ENCODE data around the gene TMCC3.
A peak's percentile ranks its signal among the peaks of the same experiment; 100 is the strongest.
"Not testable (repeated sequence)": the region's sequence is repeated elsewhere in the genome, so short reads cannot be mapped to it uniquely, and the experiment has no call there.

TMCC3 gene

DNA sequence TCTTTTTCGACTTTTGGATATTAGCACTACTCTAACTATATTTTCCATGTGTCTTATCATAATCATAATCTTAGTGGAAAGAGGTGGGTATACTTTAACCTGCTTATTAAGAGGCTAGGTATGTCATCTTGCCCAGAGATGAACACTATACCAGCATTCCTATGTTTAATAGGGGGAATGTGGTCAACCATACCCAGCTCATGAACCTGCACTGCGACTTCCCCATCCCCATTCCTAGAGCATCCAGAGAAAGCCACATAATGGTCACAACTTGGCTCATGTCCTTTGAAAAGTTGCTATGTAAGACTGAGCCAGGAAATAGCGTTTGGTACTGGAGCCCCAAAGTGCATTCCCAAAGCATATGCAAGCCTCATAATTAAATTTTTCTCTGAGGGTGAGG is 55.2 kb downstream of the TMCC3 start:
- no peak for DNase-seq

DNA sequence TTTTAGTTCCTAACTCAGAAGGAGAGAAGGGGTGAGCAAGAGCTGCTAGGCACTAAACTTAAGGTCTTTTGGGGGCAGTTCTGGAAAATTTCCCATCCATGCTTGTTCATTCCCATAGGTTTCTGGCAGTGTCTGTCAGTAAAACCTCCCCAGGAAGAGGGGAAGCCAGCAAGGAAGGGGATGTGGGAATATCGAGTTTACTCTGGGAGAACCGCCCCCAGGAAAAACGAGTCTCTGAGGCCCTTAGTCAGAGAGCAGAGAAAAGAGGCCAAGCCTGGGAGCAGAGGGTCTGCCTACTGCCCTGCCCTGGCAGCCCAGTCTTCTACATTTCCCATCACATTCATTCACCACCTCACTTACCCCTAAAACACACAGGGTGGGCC is 55.9 kb downstream of the TMCC3 start:
- DNase-seq: no peak

DNA sequence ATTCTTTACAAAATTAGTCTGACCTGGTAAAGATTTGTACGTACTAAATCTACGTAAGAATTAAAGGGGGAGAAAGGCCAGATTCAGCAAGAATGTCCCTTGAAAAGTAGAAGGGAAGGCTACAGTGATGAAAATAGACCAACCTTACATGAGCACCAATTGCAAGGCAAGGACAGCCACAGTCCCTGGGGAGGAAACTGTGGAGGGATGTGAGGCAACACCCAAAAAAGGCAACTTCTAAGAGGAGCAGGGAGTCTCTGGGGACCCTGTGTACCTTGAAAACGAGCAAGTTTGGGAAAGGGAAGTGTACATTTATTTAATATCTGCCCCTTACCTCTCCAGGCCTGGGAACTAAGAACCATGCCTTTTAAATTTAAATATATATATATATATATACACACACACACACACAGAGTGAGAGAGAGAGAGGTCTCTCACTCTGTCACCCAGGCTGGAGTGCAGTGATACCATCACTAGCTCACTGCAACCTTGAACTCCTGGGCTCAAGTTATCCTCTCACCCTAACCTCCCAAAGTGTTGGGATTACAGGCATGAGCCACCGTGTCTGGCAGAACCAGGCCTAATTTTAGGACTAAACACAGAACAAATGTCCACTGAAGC is 56.4 kb downstream of the TMCC3 start:
- DNase-seq: no peak

DNA sequence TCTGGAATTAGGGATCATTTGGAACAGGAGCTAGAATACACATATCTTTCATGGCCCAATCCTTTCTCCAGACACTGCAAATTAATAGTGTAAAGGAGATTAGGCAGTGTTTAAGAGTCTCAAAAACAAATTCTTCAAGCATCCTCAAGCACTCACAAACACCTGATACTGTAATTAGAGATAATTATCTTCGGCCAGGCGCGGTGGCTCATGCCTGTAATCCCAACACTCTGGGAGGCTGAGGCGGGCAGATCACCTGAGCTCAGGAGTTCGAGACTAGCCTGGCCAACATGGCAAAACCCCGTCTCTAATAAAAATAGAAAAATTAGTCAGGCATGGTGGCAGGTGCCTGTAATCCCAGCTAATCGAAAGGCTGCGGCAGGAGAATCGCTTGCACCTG is 57.6 kb downstream of the TMCC3 start:
- DNase-seq: not testable (repeated sequence)

DNA sequence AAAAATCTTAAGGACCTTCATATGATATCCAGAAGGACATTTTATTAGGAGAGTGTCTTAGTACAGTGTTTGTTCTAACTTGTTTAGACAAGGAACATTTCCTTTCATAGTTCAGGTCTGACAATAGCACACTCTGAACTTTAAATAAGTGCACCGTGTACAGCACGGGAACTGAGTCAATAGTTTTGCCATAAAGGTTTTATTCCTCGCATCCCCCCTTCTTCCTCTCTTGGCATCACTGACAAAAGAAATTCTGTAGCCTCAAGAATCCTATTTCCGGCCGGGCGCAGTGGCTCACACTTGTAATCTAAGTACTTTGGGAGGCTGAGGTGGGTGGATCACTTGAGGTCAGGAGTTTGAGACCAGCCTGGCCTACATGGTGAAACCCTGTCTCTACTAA is 58.3 kb downstream of the TMCC3 start:
- DNase-seq: no peak

DNA sequence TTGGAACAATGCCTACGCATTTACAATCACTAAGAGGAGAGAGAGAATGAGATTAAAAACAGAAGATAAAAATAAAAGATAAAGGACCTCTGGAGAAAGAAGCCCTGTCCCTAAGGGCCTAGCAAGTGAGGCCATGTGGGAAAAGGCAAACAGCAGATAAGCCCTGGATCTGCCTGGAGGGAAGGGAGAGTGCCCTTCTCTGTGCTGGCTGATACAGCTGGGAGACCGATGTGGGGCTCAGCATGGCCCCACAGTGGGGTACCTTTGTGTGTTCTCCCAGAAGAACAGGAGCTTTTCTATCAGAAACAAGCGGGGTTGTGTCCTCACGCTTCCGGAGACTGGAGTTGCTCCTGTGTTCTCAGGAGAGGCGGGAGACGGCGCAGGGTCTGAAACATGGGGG is 59.9 kb downstream of the TMCC3 start:
- no peak for DNase-seq

DNA sequence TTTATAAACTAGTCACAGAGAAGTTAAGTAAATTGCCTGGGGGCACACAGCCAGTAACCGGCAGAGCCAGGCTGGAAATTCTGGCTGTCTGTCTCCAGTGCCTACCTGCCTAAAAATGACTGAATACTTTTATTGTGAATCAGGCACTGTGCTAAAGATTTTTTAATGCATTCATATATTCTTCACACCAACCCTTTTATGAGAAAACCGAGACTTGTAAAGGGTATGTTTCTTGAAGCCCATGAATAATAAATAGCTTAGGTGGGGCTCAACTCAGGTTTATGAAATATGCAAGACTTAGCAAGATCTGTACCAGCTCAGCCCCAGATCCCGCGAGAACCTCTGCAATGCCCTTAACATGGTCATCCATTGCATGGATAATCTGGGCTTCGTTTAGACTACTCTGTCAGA is 60.8 kb downstream of the TMCC3 start:
- no peak for DNase-seq

DNA sequence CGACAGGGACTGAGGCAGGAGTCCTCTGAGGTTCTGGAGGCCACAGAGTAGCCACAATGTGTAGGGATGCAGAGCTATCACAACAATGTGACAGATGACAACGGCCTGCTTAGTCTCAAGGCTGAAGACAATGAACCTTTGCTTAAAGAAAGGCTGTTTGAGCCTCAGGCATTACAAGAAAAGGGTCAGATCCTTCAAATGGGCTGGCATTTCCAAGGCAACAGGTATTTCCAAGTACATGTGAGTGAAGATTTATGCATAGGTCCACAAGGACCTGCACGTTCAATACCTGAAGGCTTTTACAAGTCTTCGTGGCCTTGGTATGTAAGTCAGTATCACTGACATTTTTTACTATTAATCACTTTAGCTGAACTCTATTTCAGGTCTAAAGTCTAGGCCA is 62.0 kb downstream of the TMCC3 start:
- DNase-seq: no peak

DNA sequence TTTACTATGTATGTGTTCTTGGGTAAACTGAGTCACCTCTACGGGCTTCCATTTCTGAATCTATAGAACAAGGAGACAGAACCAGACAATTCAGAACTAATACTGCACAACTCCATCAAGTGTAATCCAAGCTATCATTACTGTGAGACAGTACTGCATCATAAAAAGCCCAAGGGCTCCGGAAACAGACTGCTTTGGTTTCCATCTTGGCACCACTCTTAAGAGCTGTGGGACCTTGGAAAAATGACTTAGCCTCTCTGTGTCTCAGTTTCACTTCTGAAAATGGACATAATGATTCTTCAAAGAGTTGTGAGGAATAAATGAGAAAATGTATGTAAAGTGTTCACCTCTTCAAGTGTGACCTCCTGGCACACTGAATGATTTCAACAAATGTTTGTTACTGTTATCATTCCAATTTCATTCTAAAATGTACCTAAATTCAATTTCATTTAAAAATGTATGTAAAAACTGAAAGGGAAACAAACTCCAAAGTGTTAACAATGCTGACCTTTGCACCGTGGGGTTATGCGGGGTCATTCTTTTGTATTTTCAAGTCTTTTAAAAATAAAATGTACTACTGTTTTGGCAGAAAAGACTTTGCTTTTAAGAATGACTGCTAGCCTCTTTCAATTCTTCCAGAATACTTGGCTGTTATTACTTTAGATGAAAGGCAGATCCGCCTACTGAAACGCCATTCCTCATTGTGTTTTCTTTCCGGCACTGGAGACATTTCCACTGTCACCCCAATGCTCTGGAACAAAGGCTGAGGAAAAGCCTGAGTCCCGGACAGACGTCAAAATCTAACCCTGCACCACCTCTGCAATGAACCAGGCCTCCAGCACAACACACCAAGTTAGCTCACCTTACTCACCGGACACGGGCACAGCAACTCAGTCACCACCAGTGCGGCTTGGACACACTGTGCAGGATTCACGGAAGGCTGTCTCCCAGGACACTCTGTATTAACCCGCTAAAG is 62.8 kb downstream of the TMCC3 start:
- DNase-seq: no peak

DNA sequence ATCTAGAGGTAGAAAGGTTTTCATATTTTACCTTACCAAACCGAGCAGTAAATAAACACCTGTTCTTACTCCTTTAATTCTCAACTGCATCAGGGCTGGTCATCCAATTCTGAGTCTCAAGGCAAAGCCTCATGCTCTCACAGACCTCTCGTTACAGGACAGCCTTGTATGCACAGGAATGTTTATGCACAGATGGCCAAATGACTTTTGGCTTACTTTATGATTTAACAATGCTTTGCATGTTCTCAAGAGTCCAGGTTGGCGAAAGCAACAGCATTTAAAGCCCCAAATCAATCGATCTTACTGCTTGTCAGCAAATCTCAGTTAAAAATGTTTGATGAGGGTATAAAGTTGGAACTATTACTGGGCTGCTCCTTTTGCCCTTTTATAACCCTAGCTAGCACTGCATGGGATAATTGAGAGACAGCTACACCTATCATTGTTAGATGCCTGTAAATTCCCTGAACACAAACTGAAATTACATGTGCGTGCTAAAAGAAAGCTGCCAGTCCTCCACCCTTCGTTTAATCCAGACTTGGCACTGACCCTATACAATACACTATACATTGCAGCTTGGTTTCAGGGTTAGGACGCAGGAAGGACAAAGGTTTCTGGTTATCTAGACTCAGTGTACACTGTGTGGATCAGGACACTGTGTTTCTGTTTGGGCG is 63.6 kb downstream of the TMCC3 start:
- DNase-seq: no peak

DNA sequence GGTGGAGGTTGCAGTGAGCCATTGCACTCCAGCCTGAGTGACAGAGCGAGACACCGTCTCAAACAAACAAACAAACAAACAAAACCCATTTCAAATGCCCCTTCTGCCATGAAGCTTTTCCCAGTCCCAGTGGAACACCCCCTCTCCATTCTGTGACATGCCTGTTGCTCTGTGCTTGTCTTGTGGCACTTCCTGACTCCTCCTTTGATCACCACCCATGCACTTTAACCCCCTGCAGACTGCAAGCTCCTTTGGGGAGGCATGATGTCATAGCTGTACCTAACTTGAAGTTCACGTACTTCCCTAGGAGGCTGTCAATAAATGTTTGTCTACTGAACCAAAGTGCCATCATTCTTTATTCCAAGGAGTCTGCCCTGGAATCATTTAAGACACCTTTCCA is 64.7 kb downstream of the TMCC3 start:
- DNase-seq: no peak

DNA sequence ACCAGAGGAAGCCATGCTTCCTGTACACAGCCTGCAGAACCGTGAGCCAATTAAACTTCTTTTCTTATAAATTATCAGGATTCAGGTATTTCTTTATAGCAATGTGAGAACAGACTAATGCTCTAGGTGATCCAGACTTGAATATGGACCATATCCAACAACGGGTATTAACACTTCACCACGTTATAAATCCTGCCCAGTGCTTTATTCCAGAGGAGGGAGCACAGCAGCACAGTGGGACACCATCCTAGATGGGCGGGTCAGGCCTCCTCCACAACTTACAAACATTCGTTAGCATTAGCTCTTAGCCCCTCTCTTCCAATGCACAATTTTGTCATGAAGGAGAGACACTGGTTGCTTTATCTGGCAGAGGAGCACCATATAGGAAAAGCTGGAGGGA is 66.0 kb downstream of the TMCC3 start:
- DNase-seq: no peak

DNA sequence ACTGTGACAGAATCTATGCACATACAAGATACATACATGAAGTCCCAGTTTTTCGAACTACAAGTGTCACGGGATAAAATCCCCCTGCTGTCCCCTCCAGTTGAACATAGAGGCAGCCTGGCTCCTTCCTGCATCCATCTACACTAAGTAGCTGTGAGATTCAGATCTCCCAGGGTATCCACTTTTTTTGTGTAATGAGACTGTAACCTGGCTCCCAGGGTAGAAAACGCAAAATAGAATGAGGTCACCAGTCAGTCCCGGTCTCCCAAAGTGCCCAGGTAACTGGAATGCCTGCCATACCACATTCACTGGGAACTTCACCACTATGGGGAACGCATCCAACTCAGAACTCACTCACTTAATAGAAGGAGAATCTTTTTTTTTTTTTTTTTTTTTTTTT is 67.8 kb downstream of the TMCC3 start:
- no peak for DNase-seq

DNA sequence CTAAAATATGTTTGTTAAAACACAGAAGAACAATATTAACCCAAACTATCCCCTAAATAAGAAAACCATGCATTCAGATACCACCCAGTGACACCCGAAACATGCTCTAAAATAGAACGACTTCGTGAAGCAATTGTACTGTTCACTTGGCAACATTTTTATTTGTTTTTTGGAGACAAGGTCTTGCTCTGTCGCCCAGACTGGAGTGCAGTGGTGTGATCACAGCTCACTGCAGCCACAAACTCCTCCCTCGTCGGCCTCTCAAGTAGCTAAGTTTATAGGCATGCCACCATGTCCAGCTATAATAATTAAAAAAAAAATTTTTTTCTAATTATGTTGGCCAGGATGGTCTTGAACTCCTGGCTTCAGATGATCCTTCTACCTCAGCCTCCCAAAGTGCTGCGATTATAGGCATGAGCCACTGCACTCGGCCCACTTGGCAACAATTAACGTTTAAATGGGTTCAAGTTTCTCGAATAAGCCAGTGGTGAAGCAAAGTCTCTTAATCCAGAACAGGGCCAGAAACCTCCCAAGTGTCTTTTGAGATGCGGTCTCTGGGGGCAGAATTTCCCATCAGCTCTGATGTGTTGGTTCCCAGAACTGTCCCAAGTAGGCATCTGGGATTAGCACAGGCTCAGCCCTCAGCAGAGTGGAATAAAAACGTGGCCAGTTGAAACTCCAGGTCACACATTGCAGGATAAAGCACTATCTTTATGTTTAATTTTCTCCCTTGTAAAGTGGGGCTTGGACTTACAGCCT is 74.5 kb downstream of the TMCC3 start:
- DNase-seq: no peak

DNA sequence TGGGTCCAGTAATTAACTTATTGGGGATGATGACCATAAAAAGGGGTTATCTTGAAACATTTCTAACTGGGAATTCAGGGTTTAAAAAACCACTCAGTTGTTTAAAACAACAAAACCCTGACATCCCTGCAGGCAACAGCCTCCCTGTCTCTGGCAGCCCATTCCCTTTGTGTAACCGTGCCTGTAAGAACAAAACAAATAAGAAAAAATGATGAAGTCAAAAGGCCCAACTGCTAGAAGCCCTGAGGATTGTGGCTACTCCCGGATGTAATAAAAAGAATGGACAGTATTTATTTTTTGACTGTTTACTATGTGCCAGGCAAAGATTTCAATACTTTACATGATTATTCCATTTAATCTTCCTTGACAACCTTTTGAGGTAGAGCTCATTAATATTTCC is 75.3 kb downstream of the TMCC3 start:
- DNase-seq: no peak

DNA sequence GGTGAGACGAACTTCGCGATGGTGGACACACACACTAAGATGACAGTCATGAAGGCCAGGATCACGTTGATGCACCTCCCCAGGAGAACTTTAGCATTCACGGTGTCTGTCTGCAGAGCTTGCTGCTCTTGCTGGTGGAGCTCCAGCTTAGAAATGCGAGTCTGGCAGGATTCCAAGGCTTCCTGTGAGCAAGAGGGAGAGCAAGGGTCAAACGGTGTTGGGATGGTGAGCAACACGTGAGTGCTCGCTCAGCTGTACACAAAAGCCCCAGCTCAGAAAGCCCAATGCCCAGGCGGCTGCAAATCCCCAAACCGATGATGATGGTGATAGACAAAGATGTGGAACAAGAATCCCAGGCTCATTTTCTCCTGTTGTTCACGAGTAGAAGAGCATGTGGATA is 78.8 kb downstream of the TMCC3 start:
- peak; percentile 86 for DNase-seq

DNA sequence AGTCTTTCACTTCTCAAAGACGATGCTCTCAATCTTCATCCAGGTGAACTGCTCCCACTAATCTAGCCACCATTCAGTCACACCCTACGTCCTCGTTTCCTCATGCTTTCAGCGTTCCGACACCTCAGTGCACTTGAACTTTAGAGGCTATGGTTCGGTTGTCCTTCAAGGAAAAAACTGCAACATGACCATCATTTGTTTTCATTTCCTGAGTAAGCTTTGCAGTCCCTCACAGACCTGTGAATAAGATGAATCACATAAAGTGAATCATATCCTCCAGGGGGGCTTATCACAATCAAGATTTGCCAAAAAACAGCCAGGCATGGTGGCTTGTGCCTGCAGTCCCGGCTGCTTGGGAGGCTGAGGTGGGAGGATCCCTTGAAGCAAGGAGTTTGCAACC is 80.2 kb downstream of the TMCC3 start:
- no peak for DNase-seq

DNA sequence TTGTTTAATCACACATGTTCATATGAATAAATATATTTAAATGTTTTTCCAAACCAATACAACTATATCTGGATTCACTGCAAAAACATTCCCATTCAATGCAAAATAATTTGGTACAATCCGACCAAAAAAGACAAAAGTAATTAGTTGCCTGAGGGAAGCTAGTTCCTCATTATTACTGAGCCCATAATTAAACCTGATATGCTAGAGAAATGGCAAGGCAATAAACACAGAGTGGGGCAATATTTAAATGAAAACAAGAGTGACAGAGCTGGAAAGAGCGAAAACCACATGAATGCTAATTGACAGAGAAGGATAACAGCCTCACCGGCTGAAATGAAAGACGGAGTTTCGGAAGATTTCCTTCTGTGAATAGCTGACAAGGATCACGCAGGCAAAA is 82.6 kb downstream of the TMCC3 start:
- no peak for DNase-seq

DNA sequence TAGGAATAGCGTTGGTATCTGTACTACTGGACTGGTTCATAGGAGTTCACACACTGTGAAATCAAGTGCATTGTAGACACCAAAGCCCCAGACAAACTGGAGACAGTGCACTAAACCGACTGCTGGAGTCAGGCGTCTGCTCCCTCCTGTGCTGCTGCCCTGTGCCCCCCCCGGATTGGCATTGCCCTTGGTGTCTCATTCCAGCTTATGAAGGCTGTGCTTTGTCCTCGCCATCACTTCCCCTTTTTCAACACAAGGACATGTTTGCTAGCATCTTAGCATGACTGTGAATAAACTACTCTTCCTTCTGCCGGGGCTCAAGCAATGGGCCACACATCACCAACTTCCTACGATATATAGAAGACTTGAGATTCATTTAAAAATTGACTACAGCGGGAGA is 84.0 kb downstream of the TMCC3 start:
- no peak for DNase-seq

DNA sequence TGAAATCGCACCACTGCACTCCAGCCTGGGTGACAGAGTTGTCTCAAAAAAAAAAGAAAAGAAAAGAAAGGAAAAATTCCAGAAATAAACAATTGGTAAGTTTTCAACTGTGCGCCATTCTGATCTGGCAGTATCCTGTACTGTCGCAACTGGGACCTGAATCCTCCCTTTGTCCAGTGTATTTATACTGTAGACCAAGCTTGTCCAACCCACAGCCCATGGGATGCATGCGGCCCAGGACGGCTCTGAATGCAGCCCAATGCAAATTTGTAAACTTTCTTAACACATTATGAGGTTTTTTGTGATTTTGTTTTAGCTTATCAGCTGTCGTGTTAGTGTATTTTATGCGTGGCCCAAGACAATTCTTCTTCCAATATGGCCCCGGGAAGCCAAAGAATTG is 84.7 kb downstream of the TMCC3 start:
- DNase-seq: no peak

DNA sequence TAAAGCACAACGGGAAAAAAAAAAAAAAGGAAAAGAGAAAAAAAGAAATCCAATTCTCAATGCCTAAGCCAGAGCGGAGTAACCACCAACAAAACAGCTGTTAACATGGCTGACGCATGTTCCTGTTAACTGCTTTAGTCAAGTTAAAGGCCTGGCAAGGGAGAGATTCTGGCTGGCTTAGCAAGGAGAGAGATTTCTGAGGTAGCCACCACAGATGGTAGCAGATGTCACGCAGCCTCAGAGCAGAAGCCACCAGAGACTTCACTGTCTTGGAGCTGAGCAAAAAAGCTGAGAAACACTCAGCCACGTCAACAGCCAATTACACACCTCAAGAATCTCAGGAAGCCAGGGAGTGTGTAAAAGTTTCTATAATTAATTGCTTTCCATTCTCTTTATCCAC is 87.1 kb downstream of the TMCC3 start:
- DNase-seq: no peak

DNA sequence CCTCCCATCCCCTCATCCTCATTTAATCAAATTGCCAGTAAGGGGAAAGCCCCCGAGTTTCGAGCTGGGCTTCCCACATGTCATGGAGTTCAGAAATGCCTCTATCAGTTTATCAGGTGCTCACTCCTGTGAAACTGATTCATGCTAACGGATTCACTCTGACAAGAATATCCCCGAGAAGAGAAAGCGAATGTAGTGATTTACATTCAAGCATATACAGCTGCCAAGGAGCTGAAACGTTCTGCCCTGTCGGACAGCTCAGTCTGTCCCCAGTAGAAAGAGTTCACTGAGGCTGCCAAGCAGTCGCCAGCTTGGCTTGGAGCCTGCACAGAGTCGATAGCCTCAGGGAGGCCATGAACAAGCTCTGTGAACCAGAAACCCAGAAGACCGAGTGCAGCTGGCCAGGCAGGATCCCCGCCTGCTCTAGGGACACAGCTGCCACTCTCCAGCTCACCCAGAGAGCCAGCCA is 88.4 kb downstream of the TMCC3 start:
- no peak for DNase-seq

Measured in NCI-H2227 treated with DMSO at 0.1 percent for 48 hours (cell line).